GM12891 (cell line): ENCODE results near the gene ARHGAP26.
"Not testable (repeated sequence)": the region's sequence is repeated elsewhere in the genome, so short reads cannot be mapped to it uniquely, and the experiment has no call there.

ENCODE experiments used
- DNase-seq: peaks from one replicate; pipeline ENCODE4 v3.0.0; 2011; ENCODE audit warnings: low spot score; ENCODE audit not compliant: insufficient read length
- FAIRE-seq: peaks from 2 replicates; lab custom pipeline; 2011; peaks lifted over from hg19 to GRCh38; lab: Jason Lieb, UNC
- PAX5 ChIP-seq: IDR thresholded peaks from 2 replicates; pipeline ENCODE4 v1.6.1; 2011; ENCODE audit warnings: low read length, moderate library complexity, mild to moderate bottlenecking; ENCODE audit not compliant: insufficient read depth, severe bottlenecking
- POLR2A ChIP-seq: IDR thresholded peaks from 2 replicates; pipeline ENCODE4 v1.6.1; 2011; ENCODE audit warnings: low read depth, low read length, control low read depth
- POLR2AphosphoS5 ChIP-seq: IDR thresholded peaks from 2 replicates; pipeline ENCODE4 v1.6.1; 2011; ENCODE audit warnings: low read depth, low read length, control low read depth
- POU2F2 ChIP-seq: IDR thresholded peaks from 2 replicates; pipeline ENCODE4 v1.6.1; 2011; ENCODE audit warnings: low read depth, mild to moderate bottlenecking, control low read depth, low read length, moderate library complexity
- SPI1 ChIP-seq: IDR thresholded peaks from 2 replicates; pipeline ENCODE4 v1.6.1; 2011; ENCODE audit warnings: low read depth, low read length, control low read depth
- TAF1 ChIP-seq: IDR thresholded peaks from 2 replicates; pipeline ENCODE4 v1.6.1; 2011; ENCODE audit warnings: low read depth, low read length, control low read depth

ARHGAP26 gene

DNA sequence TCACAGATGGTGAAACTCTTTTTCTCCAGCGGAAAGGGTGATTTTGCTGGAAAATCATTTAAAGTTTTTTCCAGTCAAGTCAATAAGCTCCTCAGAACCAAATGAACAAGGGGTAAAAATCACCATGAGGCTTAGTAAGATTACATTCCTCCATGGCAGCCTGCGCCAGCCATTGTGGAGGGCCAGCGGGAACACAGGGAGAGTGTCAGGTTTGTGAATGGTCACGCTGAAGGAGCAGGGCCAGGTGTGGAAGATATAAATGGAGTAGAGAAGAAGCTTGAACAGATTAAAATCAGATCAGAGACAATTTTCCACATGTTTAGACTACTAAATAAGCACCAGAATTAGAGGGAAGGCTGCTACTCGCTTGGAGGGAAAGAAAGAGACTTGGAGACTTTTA is 424.5 kb downstream of the ARHGAP26 start:
- no peak for DNase-seq
- FAIRE-seq: no peak
- TF ChIP-seq POLR2AphosphoS5 (no peak), SPI1 (no peak), TAF1 (no peak), PAX5 (no peak), POLR2A (no peak), POU2F2 (no peak)

DNA sequence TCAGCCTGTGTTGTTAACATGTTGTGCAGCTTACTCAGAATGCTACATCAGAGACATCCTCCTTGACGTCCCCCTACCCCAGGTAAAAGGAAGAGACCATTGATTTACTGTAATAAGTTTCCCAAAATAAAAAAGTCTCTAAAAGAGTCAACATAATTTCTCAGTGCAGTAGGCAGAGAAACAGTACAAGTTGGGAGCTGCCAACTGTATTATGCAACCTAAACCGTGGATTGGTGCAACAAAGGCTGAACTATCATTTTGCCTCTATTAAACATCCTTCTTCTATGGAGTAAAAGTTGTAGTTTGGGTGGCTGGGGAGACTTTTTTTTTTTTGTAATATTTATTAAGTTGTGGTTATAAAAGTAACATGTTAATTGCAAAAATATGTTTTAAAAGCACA is 425.3 kb downstream of the ARHGAP26 start:
- DNase-seq (no peak), FAIRE-seq (no peak)
- TF ChIP-seq POLR2AphosphoS5: no peak
- TF ChIP-seq SPI1: no peak
- no peak for TF ChIP-seq POLR2A
- no peak for TF ChIP-seq TAF1

DNA sequence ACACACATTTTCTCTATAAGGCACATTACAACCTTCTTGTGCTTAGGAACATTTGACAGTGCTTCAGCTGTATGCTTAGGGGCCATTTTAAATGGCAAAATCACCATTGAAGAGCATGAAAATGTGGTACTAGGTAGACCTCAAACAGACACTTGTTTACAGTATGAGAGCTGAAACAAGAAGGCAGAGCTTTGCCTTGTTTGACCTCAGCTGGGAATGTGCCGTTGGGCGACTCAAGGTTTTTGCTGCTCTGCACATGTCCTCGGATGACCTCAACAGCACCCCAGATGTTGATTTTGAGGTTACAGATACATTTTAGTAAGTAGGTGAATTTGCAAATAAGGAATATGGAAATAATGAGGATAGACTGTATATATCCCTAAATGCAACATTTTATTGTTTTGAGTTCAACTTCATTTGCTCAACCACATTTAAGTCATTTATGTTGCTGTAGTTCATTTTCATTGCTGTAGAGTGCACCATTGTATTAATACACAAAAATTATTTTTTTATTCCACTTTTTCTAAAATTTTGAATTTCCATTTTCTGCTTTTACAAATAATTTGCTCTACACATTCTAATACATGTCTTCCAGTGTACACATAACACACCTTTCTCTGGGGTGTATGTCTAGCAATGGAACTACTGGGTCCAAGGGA is 426.6 kb downstream of the ARHGAP26 start:
- FAIRE-seq: peak; percentile 71

DNA sequence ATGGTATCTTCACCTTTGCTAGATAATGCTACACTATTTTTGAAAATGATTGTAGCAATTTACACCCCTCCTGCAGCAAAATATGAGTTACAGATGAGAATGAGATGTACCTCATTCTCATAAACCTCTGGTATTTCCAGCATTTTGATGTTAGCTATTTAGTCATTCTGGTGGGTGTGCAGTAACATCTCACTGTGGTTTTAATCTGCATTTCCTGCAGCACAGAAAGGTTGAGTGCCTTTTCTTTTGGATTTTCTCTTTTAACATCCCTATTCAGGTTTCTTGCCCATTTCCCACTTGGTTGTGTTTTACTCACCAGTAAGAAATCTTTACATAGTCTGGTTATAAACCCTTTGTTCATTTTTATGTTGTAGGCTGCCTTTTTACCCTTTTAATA is 427.1 kb downstream of the ARHGAP26 start:
- TF ChIP-seq PAX5 (no peak), POU2F2 (no peak), SPI1 (no peak)
- no peak for DNase-seq
- no peak for FAIRE-seq

More for the DNA sequence above, 426.6 kb downstream of the ARHGAP26 start:
- TF ChIP-seq POLR2AphosphoS5: no peak
- no peak for TF ChIP-seq POLR2A
- no peak for TF ChIP-seq PAX5
- TF ChIP-seq POU2F2: no peak
- TF ChIP-seq SPI1: no peak
- no peak for TF ChIP-seq TAF1
- no peak for DNase-seq

DNA sequence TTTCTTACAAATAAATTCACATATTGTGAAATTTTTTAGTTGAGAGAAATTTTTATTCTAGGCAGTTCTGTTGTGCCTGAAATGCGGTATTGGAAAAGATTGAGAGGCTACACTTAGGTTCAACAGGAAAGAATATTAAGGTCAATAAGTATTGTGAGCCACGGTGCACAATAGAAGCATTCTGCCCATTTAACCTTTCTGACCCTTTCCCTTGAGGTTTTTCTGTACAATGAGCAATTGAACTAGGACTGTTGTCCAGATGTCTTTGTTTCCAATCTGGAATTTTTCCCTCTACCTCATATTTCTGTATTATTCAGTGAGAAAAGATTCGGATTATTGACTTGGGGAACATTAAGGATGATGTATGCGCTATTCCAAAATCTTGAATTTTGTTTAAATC is 428.2 kb downstream of the ARHGAP26 start:
- DNase-seq (no peak), FAIRE-seq (no peak)
- TF ChIP-seq POLR2A: no peak
- no peak for TF ChIP-seq TAF1
- TF ChIP-seq PAX5: no peak

DNA sequence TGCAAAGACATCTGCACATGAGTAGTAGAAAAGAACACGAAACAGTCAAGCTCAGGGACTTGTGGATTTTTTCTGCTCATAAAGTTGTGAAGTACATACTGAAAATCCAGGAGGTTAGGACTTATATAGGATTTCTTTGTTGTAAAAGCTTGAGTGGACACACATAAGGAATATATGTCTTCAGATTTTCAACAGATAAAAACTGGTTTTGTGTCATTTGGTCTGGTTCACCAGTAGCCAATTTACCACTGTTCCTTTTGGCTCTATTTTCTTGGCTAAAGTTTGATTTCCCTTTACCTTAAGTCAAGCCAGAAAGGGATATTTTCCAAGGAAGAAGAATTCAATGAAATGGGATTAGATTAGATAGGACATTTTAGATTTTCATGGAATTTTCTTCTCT is 429.0 kb downstream of the ARHGAP26 start:
- no peak for TF ChIP-seq POLR2AphosphoS5
- no peak for TF ChIP-seq PAX5
- no peak for TF ChIP-seq POU2F2
- TF ChIP-seq TAF1: no peak
- TF ChIP-seq POLR2A: no peak
- no peak for TF ChIP-seq SPI1
- DNase-seq (no peak), FAIRE-seq (no peak)

DNA sequence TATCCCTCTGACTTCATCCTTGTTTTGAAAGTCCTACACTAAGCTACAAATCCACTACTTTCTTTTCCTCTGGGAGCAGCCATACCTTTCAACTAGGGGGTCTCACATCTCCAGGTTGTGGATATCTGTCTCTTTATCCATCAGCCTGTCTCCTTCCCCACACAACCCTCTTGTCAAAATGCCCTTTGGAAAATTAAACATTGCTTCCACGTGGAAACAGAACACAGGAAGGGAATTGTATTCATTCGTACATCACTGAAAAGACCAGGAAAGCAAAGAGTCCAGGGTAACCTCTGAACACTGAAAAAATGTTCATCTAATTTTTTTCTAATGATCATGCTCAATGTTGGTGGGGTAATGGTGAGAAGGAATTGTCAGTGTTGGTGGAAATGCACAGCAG is 429.7 kb downstream of the ARHGAP26 start:
- no peak for FAIRE-seq
- no peak for TF ChIP-seq POLR2A
- no peak for TF ChIP-seq PAX5
- no peak for TF ChIP-seq SPI1
- no peak for TF ChIP-seq POLR2AphosphoS5
- TF ChIP-seq POU2F2: no peak
- no peak for TF ChIP-seq TAF1
- no peak for DNase-seq

DNA sequence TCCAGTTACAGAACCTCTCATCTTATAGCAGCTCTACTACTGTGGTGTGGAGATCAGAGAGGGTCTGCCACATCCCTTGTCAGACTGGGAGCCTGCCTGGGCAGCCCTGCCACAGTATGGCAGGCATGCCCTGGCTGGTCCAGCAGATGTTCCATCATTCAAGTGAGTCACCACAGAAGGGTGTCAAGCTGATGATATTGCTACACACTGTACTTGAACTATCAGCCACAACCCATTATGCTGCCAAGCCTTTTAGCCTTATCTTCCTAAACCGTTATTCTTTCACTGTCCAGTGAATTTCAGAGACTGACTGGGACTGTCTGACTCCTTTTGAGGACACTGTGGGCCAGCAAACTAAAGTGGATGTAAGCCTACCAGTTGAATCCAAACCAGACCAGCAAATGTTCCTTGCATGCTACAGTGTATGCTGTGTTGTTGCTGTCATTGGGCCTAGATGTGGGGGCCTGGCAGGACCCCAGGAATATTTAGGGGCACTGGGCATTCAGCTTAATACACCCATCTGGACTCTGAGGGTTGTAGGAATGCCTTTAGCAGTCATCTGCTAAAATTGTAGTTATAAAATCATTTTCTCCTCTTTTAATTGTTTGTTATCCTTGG is 430.7 kb downstream of the ARHGAP26 start:
- TF ChIP-seq SPI1: no peak
- no peak for TF ChIP-seq POU2F2
- TF ChIP-seq POLR2AphosphoS5: no peak
- TF ChIP-seq POLR2A: no peak
- no peak for TF ChIP-seq TAF1
- TF ChIP-seq PAX5: no peak
- FAIRE-seq (no peak), DNase-seq (no peak)

DNA sequence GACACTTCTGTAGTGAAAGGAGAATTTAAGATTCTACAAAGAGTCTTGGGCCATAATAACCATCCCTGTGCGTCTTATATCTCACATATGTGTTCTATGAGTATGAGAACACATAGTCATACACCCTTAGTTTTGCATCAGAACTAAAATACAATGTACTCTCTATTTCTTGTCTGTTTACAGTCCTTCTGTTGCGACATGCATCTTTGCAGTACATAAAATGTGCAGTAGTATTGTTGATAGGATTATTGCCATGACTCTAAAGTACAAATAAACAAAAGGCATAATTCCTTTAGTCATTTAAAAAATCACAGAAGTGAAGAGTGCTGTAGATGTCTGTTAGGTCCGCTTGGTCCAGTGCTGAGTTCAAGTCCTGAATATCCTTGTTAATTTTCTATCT is 431.4 kb downstream of the ARHGAP26 start:
- DNase-seq: no peak
- TF ChIP-seq POLR2A (no peak), PAX5 (no peak), POU2F2 (no peak), POLR2AphosphoS5 (no peak), TAF1 (no peak), SPI1 (no peak)
- no peak for FAIRE-seq

DNA sequence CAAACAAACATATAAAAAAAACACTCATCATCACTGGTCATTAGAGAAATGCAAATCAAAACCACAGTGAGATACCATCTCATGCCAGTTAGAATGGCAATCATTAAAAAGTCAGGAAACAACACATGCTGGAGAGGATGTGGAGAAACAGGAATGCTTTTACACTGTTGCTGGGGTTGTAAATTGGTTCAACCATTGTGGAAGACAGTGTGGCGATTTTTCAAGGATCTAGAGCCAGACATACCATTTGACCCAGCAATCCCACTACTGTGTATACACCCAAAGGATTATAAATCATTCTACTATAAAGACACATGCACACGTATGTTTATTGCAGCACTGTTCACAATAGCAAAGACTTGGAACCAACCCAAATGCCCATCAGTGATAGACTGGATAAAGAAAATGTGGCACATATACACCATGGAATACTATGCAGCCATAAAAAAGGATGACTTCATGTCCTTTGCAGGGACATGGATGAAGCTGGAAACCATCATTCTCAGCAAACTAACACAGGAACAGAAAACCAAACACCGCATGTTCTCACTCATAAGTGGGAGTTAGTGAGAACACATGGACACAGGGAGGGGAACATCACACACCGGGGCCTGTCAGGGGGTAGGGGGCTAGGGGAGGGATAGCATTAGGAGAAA is 433.3 kb downstream of the ARHGAP26 start:
- FAIRE-seq, DNase-seq: not testable (repeated sequence)
